ENCODE data around the gene SYNPO2. TPM values are rescaled to one million over a fixed set of nuclear protein-coding genes. Genes with fewer than 3 reads are reported as not detected.

Gene SYNPO2
- total and polyA plus RNA-seq, 2 donors (not counting 1 experiment from before 2014, with no cell fraction given), result 40.1 to 71.7 TPM

DNA sequence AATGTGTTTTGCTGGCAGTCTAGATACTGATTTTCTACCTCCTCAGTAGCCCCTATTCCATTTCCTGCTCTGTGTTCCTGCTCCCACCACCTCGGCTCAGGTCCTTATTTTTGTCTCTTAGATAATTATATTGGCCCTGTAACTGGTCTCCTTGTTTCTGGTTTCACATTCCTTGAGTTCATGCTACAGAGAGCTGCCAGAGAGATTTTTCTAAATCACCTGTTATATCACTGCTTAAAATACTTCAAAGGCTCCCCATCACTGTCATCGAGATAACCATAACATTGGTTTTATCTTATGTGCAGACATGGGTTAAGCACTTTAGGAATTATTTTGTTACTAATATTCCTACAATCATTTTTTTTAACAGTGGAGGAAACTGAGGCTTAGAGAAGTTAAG lies 9.6 kb downstream of the SYNPO2 start:
- Histone ChIP-seq H3K27me3 (ENCODE audit: control insufficient read depth, insufficient read depth, low read length) (no peaks in the 10 kb centered on the region), H3K4me3 (replicated peaks in 1 of 4; ENCODE audit: control extremely low read depth in 1 of 4, insufficient read depth in 1 of 4, low read depth in 3 of 4, low read length in 4 of 4) (no peak overlapping the region), H3K36me3 (ENCODE audit: control insufficient read depth, insufficient read depth, low read length) (no peaks in the 10 kb centered on the region), H3K9ac (ENCODE audit: insufficient read depth, low read length) (no peak overlapping the region), H2AFZ (ENCODE audit: low read length) (no peak overlapping the region), H3K4me1 (ENCODE audit: control insufficient read depth, extremely low read depth, insufficient read depth, low read length) (no peaks in the 10 kb centered on the region), H4K20me1 (ENCODE audit: control insufficient read depth, extremely low read depth, insufficient read depth, low read length) (no peaks in the 10 kb centered on the region), H3K79me2 (ENCODE audit: control insufficient read depth, insufficient read depth, low read length) (no peaks in the 10 kb centered on the region), H3K4me2 (ENCODE audit: extremely low read depth, insufficient read depth, low read length) (no peak overlapping the region), H3K9me3 (ENCODE audit: control insufficient read depth, insufficient read depth, low read depth, low read length) (no peaks in the 10 kb centered on the region), H3K27ac (ENCODE audit: insufficient read depth, low read length) (no peak overlapping the region)
- no peak for TF ChIP-seq EZH2 (IDR thresholded peaks at IDR 0.05; ENCODE audit: low read length, missing control alignments)
- TF ChIP-seq, protein P1, sequence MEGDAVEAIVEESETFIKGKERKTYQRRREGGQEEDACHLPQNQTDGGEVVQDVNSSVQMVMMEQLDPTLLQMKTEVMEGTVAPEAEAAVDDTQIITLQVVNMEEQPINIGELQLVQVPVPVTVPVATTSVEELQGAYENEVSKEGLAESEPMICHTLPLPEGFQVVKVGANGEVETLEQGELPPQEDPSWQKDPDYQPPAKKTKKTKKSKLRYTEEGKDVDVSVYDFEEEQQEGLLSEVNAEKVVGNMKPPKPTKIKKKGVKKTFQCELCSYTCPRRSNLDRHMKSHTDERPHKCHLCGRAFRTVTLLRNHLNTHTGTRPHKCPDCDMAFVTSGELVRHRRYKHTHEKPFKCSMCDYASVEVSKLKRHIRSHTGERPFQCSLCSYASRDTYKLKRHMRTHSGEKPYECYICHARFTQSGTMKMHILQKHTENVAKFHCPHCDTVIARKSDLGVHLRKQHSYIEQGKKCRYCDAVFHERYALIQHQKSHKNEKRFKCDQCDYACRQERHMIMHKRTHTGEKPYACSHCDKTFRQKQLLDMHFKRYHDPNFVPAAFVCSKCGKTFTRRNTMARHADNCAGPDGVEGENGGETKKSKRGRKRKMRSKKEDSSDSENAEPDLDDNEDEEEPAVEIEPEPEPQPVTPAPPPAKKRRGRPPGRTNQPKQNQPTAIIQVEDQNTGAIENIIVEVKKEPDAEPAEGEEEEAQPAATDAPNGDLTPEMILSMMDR (conservative IDR thresholded peaks at IDR 0.05 in 1 of 2, IDR thresholded peaks at IDR 0.05 in 1 of 2; ENCODE audit: low read depth in 1 of 2, low read length in 2 of 2), result no peak
- no peak for DNase-seq (ENCODE audit: low read depth in 2 of 2)

DNA sequence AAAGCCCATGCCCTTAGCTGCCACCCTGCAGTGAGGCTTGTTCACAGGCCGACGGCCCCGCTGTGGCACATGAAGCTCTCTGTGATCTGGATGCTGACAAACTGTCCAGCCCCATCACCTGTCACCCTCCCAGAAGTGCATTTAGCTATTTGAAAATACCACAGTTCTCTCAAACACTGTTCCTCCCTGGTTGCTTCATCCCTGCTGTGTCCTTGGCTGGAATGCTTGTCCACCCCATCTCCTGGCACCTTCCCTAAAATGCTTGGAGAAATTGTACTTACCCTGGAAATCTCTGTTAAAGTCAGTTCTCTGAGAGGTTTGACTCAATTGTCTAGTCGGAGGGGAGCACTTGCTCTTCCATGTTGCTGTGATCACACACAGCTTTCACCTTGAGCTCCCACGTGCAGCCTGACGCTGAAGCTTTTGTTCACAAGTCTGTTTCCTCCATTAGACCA lies 10.1 kb downstream of the SYNPO2 start:
- H3K27ac ChIP-seq (ENCODE audit: insufficient read depth, low read length), result no peak overlapping the region
- H2AFZ ChIP-seq (ENCODE audit: low read length), result no peak overlapping the region
- no peak overlapping the region for H3K4me3 ChIP-seq (replicated peaks in 1 of 4; ENCODE audit: control extremely low read depth in 1 of 4, insufficient read depth in 1 of 4, low read depth in 3 of 4, low read length in 4 of 4)

DNA sequence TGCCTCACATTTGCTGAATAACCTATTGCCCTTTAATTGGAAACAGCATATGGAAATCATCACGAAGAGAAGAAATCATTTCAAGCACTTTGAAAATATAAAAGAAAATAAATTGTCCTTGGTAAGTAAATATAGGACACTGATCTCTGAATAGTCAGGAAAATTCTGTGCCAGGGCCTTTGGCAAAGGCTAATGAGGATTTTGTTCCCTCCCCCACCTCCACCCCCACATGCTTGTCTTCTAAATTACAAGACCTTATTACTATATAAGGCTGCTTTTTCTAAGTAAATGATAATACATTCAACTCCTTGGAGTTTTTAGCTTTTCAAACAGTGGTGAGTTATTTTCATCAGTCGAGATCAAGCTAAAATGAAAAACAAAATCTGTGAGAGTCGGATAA lies 15.8 kb downstream of the SYNPO2 start:
- no peak overlapping the region for H3K4me3 ChIP-seq (replicated peaks in 1 of 4; ENCODE audit: control extremely low read depth in 1 of 4, insufficient read depth in 1 of 4, low read depth in 3 of 4, low read length in 4 of 4)
- H4K20me1 ChIP-seq (ENCODE audit: control insufficient read depth, extremely low read depth, insufficient read depth, low read length), result no peaks in the 10 kb centered on the region
- no peaks in the 10 kb centered on the region for H3K27me3 ChIP-seq (ENCODE audit: control insufficient read depth, insufficient read depth, low read length)
- H3K4me1 ChIP-seq (ENCODE audit: control insufficient read depth, extremely low read depth, insufficient read depth, low read length), result no peaks in the 10 kb centered on the region
- no peak for TF ChIP-seq EZH2 (IDR thresholded peaks at IDR 0.05; ENCODE audit: low read length, missing control alignments)
- TF ChIP-seq, protein P1 (conservative IDR thresholded peaks at IDR 0.05 in 1 of 2, IDR thresholded peaks at IDR 0.05 in 1 of 2; ENCODE audit: low read depth in 1 of 2, low read length in 2 of 2), result no peak
- no peaks in the 10 kb centered on the region for H3K36me3 ChIP-seq (ENCODE audit: control insufficient read depth, insufficient read depth, low read length)
- H3K79me2 ChIP-seq (ENCODE audit: control insufficient read depth, insufficient read depth, low read length), result no peaks in the 10 kb centered on the region
- H3K27ac ChIP-seq (ENCODE audit: insufficient read depth, low read length), result no peak overlapping the region
- no peak overlapping the region for H3K9ac ChIP-seq (ENCODE audit: insufficient read depth, low read length)
- no peak overlapping the region for H3K4me2 ChIP-seq (ENCODE audit: extremely low read depth, insufficient read depth, low read length)
- no peaks in the 10 kb centered on the region for H3K9me3 ChIP-seq (ENCODE audit: control insufficient read depth, insufficient read depth, low read depth, low read length)
- H2AFZ ChIP-seq (ENCODE audit: low read length), result no peak overlapping the region
- DNase-seq (ENCODE audit: low read depth in 2 of 2), result peak in 1 of 2 donors; percentile 31

More for the DNA sequence above, 10.1 kb downstream of the SYNPO2 start:
- Histone ChIP-seq H3K36me3 (ENCODE audit: control insufficient read depth, insufficient read depth, low read length) (no peaks in the 10 kb centered on the region), H3K4me1 (ENCODE audit: control insufficient read depth, extremely low read depth, insufficient read depth, low read length) (no peaks in the 10 kb centered on the region), H3K79me2 (ENCODE audit: control insufficient read depth, insufficient read depth, low read length) (no peaks in the 10 kb centered on the region), H3K4me2 (ENCODE audit: extremely low read depth, insufficient read depth, low read length) (no peak overlapping the region), H3K9me3 (ENCODE audit: control insufficient read depth, insufficient read depth, low read depth, low read length) (no peaks in the 10 kb centered on the region), H3K27me3 (ENCODE audit: control insufficient read depth, insufficient read depth, low read length) (no peaks in the 10 kb centered on the region), H3K9ac (ENCODE audit: insufficient read depth, low read length) (no peak overlapping the region), H4K20me1 (ENCODE audit: control insufficient read depth, extremely low read depth, insufficient read depth, low read length) (no peaks in the 10 kb centered on the region)
- TF ChIP-seq, protein P1 (conservative IDR thresholded peaks at IDR 0.05 in 1 of 2, IDR thresholded peaks at IDR 0.05 in 1 of 2; ENCODE audit: low read depth in 1 of 2, low read length in 2 of 2), result no peak
- TF ChIP-seq EZH2 (IDR thresholded peaks at IDR 0.05; ENCODE audit: low read length, missing control alignments), result no peak
- no peak for DNase-seq (ENCODE audit: low read depth in 2 of 2)

Data from fibroblast of lung (primary cell).